ENCODE data around the gene CABP7.

Gene CABP7

DNA sequence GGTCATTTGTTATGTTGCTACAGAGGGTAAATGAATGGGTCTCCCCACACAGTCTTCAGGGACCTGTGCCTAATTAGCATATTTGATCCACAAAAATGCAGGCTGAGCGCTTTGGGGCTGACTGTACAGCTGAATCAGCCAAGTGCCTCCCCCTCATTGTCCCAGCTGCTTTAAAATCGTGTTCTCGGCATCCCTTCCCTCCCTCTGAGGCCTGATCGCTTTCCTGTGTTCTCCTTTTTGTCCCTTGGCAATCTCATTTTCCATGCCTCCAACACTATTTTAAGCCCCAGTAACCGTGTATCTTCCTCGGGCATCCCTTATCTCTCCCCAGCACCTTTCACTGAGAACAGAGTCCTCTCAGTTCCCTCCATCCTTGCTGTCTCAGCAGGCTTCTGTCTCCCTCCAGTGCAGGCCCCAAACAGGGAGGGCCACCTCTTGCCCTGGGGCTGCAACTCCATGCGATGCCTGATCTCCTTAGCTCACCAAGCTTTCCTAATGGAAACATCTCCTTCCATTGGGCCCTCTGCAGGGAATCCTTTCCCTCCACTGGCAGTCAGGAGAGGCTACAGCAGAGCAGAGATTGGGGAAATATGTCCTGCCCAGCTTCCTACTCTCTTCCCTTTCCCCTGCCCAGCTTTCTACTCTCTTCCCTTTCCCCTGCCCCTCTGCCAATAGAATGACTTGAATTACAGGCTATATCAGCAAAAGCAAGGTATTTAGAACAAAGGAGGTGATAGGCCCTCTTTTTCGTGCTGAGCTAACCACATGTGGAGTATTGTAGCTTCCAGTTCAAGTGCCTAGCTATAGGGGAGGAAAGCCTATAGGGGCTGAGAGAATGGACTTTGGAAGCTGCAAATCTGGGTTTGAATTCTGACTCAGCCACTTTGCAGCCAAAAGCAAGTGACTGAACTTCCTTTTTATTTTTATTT is 61.2 kb downstream of the CABP7 start:
- no peak for DNase-seq
